CD4-positive, alpha-beta T cell treated with Interleukin-21 for 1 hour (primary cell): ENCODE measurements around the gene STXBP5.
A peak's percentile ranks its signal among the peaks of the same experiment; 100 is the strongest.

Experiments
- DNase-seq: peaks from one replicate; pipeline ENCODE4 v3.0.0-alpha.2; 2020

STXBP5 gene

DNA sequence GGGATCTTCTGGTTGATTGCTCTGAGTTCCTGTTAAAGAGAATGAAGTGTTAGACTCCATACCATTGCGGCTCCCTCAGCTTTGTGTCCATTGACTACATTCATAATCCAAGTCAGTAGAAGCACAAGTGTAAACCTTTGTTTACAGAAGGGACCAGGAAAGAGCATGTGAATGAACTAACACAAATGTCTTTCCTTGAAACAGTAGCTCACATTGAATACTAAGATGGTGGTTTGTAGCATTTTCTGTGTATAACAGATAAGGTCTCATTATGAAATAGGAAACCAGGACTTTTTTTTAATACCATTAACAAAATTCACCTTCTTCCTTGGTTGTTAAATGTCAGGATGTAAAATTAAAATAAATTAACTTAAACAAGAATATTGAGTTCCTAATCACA is 8.4 kb downstream of the STXBP5 start:
- no peak for DNase-seq

DNA sequence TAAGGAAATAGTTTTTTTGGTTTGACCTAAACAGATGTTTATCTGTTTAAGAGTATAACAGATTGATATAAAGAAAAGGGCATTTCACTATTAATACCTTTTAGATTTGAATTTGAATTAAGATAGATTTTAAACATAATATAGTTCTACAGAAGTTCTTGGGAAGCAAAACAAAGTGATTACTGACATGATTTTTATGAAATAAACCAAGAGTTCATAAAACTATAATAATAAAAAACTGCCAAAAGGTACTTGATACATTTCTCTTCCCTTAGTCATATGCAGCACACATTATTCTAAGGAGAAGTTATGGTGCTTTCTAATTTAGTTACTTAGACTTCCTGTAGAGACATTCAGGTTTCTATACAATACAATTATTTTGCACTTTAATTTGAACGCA is 9.6 kb downstream of the STXBP5 start:
- no peak for DNase-seq

DNA sequence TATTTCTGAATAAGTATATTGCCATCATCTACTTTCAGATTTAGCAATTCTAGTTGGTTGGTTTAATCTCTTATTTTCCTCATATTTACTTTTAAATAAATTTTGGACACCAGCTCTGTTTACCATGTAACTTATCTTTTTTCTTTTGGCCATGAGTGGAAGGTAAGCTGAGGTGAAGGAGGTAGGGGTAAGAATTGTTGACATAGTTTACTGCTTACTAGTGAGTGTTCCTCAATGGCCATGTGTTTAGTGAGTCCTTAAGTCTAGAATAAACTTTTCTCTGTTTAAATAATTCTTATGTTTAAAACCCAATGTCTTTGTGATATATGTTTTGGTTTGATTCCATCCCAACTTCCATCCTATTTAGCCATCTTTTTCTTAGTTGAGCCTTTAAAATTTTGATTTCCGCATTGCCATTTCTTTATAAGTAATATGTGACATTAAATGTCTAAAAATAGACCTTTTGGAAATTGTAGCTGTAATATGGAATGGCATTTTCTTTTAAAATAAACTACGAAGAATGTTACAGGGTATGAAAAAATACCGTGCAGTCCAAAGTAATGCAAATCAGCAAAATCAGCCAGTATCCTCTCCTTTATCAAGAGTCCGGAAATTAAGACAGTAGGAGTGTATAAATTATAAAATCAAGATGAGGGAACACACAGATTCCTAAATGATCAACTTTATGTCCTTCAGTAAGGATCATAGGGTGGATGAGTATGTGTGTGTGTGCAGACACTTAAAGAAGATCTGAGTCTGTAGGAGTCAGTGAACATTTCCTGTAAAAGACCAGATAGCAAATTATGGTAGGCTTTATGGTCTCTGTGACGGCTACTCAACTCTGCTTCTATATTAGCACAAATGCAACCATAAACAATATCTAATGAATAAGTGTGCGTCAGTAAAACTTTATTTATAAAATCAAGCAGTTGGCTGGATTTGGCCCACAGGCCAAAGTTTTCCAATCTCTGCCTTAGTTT is 10.3 kb downstream of the STXBP5 start:
- DNase-seq: no peak

DNA sequence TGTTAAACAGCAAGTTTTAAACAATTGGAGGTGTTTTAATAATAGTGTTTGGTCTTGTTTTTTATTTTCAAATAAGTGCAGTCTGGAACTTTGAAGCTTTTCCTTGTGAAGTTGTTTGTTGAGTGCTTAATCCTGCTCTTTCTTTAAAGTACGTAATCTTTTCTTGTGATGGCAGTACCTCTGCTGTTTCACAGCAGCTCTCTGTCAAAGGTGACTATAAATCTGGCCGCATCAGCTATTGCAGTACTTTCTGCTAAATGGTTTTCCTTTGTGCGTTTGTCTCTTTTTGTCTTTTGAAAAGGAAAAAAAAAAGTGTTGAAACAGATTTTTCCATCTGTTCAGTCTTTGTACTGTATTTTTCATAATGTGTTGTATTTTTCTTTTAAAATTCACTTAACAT is 12.7 kb downstream of the STXBP5 start:
- no peak for DNase-seq

DNA sequence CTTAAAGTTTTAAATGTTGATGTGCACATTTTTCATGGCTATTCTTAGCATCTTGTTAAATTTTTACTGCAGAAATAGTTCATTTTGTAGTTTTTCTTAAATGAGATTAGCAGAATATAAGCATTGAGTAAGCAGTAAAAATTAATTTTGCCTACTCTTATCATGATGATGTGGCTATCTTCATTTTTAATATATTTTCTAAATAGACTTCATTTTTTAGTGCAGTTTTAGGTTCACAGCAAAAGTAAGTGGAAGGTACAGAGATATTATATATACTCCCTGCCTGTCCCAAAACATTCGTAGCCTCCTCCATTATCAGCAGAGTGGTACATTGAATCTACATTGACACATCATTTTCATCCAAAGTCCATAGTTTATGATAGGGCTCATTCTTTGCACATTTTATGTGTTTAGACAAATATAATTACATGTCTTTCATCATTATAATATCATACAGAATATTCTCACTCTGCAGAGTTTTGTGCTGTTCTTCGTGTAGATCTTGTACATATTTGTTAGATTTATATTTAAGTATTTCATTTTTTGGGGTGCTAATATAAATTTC is 13.7 kb downstream of the STXBP5 start:
- no peak for DNase-seq

DNA sequence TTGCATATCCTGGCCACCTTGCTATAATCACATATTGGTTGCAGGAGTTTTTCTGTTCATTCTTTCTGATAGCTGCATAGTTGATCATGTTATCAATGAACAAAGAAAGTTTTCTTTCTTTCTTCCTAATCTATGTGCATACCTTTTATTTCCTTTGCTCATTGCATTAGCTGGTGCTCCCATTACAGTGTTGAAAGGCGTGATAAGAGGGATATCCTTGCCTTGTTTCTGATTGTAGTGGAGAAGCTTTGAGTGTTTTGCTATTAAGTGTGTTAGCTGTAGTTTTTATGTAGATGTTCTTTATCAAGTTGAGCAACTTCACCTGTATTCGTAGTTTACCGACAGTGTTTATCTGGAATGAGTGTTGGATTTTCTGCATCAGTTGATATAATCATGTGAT is 14.6 kb downstream of the STXBP5 start:
- DNase-seq: no peak

DNA sequence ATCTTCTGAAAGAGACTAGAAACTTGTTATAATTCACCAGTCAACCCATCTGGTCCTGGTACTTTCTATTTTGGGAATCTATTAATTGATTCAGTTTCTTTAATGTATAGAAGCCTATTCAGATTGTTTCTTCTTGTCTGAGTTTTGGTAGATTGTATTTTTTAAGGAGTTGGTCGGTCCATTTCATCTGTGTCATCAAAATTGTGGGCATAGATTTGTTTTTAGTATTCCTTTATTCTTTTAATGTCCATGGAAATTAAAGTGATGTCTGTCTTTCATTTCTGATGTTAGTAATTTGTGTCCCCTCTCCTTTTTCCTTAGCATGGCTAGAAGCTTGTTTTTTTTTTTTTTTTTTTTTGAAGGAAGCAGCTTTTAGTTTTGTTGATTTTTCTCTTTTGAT is 15.2 kb downstream of the STXBP5 start:
- DNase-seq: no peak

DNA sequence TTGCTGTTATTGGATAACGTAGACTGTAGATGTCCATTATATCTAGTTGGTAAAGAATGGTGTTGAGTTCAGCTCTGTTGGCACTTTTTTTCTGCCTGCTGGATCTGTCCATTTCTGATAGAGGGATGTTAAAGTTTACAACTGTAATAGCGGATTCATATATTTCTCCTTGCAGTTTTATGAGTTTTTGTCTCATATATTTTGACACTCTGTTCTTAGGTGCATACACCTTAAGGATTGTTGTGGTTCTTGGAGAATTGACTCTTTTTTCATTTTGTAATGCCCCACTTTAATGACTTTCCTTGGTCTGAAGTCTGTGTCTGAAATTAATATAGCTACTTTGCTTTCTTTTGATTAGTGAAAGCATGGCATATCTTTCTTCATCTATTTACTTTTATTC is 16.1 kb downstream of the STXBP5 start:
- DNase-seq: no peak

DNA sequence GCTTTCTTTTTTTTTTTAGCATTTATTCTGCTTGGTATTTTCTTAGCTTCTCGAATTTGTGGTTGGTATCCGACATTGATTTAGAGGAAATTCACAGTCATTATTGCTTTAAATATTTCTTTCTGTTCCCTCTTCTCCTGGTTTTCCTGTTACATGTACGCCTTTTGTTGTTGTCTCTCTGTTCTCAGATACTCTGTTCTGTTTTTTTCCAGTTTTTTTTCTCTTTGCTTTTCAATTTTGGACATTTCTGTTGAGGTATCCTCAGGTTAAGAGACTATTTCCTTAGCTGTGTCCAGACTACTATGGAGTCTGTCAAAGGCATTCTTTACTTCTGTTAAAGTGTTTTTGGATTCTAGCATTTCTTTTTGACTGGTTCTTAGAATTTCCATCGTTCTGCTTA is 17.5 kb downstream of the STXBP5 start:
- DNase-seq: no peak

DNA sequence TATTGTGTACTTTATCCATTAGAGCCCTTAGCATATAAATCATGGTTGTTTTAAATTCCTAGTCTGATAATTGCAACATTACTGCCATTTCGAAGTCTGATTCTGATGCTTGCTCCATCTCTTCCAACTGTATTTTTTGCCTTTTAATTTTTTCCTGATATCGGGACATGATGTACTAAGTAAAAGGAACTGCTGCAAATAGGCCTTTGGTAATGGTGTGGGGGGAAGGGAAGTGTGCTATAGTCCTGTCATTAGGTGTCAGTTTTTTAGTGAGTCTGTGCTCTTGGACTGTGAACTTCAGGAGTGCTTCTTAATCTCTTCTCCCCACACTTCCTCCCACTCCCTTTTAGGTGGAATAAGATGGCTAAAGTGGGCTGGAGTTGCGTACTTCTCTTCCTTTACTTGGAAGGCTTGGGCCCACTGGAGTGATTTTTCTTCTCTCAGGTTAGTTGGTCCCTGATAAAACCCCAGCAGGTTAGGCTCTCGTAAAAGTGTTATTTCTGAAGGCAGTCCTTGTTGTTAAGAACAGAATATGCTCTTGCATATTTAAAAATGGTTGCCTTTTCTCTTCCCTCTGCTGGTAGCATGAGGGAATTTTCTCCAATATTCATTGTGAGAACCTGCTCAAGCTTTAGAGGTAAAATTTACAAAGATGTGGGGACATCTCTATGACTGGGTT is 18.1 kb downstream of the STXBP5 start:
- DNase-seq: peak; percentile 33

DNA sequence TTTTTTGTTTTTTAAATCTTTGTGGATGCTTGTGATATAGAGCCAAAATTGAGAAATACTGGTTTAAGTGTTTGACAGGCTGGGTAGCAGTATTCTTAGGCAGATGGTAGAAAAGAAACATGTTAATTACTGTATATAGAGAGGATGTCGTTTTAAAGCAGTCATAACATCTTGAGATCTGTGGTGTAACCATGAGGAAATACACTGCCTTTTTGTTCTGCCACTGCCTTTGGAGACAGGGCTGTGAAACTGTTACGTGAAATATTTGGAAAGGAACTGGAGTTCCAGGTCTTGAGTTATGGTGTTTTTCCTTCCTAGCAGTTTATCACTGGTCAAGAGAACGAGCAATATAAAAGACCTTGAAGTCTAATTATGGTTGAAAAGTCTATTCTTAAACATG is 19.5 kb downstream of the STXBP5 start:
- no peak for DNase-seq

DNA sequence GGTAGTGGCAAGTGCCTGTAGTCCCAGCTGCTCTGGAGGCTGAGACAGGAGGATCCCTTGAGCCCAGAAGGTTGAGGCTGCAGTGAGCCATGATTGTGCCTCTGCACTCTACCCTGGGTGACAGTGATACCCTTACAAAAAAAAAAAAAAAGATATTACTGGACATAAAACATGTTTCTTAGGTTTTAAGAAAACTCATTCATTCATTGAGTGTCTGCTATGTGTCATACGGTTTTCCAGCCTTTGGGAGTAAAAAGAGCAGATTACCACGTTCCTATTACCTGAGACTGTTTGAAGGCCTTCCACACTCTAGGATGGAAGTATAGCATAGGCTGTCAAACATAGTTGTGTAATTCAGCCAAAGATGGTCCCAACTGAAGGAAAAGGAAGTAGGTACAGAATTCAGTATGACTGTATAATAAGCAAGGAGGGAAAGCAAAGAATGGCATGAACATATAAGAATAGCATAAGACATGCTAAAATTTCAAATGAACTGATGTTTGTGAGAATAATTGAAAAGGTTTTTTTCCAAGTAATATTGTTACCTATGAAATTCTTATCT is 22.0 kb downstream of the STXBP5 start:
- no peak for DNase-seq

DNA sequence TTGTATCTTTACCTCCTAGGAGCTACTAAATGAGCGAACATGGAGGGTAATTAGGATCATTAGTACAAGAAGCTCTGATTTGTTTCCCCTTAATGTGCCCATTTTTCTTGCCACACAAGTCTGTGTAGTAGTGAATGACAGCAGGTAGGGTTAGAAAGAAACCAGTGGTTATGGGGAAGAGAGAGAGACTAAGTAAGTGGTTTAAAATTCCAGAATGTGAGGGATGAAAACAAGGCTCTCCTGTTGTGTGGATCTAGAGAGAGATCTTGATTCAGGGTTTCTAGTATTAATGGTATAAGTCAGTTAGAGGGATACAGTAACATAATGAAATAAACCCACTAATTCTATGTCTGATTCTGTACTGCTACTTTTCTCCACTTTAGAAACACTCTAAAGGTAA is 22.7 kb downstream of the STXBP5 start:
- no peak for DNase-seq

DNA sequence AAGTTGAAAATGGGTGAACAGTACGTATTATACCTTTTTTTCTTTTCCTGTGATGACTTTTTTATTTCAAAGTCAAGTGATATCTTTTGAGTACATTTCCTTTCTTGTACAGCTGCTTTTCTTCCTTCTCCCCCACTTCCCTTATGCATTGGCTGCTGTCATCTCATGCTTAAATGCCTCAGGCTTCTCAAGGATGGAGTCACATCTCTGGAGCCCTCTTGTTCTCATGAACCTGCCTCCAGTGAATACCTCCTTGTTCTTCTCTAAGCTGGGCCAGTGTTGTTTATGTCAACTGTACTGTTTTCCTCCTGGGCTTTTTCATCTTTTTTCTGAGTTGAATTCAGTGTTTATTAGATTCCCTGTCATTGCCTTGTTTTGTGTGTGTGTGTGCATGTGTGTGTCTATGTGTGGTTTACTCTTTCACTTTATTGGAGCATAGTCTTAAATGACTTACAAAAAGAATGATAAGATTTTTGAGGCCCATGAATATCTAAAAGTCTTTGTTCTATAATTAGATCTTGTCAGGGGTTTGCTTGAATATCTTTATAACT is 23.6 kb downstream of the STXBP5 start:
- DNase-seq: no peak

DNA sequence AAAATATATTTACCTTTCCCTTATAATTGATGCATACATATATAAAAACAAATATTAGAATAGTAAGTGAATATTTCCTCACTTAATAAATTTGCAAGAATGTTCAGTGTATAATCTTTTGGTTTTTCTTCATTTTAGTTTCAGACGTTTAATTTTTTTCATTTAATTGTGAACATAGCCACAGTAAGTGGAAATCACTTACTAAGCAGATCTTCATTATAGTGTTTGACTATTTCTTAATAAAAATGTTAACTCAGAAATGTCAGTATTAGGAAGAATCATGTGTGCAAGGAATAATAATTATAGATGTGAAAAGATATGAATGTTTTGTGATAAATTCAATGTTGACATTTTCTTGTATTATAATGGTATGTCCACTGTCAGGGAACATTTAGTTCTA is 27.4 kb downstream of the STXBP5 start:
- no peak for DNase-seq

DNA sequence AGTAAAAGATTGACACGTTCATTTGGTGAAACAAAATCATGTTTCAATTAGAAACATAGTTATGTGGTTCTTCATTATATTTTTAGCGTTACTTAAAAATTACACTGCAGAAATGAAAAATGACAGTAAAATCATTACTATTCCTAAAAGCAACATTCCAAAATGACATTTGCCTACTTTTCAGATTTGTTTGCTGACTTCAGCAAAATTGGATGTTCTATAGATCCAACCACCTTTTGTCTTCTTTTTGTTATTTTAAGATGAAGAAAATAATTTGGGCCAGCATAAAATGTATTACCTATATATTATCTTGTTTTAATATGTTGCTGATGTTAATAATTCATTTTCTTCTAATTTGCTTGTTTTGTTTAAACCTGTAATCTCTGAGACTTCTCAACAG is 30.5 kb downstream of the STXBP5 start:
- DNase-seq: no peak

DNA sequence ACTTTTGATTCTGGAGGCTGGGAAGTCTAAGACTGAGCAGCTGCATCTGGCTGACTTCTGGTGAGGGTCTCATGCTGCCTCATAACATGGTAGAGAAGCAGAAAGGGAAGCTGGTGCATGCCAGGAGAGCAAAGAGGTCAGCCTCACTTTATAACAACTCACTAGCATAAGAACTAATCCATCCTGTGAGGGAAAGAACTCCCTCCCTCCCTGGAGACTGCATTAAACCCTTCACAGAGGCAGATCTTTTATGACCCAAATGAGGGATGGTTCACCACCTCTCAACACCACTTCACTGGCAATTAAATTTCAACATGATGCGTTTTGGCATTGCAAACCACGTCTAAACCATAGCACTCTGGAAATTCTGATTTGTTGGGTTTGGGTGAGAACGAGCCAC is 33.9 kb downstream of the STXBP5 start:
- DNase-seq: no peak

DNA sequence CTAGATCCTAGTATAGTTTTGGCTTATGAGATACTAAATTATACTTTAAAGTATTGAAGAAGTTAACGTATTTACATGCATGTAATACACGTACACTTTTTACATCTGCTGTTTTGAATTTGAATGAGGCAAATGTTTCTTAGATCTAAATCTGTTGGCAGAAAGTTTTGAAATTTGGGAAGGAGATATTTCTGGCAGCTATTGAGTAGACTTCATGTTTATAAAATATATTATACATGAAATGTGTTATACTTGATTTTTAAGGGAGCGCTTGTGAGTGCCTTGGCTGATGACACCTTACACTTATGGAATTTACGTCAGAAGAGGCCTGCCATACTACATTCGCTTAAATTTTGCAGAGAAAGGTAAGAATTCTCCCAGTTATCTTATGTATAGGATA is 34.7 kb downstream of the STXBP5 start:
- DNase-seq: no peak

DNA sequence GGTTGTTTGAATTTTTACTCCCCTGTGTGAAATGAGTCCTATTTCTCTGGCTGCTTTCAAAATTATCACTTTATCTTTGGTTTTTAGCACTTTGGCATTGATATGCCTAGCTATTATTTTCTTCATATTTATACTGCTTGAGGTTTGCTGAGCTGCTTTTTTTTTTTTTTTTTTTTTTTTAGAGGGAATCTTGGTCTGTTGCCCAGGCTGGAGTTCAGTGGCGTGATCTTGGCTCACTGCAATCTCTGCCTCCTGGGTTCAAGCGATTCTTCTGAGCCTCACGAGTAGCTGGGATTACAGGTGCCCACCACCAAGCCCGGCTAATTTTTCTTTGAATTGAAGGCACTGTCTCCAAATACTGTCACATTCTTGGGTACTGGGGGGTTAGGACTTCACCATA is 40.6 kb downstream of the STXBP5 start:
- DNase-seq: no peak

DNA sequence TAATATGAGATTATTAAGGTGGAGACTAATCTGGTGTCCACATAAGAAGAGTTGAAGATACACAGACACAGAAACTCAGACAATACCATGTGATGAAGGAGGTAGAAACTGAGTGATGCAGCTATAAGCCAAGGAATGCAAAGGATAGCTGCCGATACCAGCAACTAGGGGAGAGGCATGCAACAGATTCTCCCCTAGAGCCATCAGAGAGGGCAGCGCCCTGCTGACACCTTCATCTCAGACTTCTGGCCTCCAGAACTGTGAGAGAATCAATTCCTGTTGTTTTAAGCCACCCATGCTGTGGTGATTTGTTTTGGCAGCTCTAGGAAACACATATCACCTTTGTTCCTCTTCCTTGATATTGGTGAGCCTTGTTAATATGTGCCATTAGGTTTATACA is 41.5 kb downstream of the STXBP5 start:
- DNase-seq: no peak

DNA sequence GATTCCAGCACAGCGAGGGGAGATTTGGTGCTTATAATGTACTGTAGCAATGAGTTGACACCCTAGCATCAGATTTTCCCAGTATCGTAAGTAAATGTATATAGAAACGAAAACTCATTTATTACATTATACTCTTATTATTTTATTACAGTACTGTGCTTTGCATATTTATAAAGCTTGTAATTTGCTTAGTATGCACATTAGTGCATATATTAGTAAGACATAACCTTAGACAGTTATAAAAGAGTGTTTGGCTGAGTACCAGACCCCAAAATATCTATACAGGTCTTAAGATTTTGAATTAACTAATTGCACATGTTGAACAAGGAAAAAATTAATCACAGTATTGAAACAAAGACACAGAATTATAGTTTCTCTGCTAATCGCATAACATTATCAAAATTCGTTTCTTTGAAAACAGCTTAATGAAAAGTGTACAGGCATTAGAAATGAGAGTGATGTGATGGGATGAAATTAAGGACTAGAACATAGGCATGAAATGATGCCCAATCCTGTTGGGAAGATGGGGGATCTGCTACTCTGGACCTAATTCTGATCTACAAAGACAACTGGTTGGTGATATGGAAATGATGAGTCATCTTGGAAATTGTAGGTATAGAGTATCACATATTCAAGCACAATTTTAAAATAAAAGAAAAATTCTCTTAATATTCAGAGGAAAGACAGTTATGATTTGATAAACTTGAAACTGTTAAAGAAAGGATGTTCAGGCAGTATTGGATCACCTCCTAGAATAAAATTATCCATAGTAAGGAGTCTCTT is 42.8 kb downstream of the STXBP5 start:
- no peak for DNase-seq

DNA sequence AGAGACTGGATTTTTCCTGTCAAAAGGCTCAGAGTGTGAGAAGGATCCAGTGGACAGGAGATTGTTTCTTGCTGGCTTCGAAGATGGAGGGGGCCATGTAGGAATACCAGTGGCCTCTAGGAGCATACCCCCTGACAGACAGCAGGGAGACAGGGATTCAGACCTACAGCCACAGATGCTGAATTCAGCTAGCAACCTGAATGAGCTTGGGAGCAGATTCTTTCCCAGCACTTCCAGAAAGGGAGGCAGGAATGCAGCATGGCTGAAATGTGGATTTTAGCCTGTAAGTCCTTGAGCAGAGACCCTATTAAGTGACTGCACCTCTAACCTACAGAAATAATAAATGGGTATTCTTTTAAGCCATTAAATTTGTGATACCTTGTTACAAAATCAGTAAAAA is 44.6 kb downstream of the STXBP5 start:
- DNase-seq: no peak

DNA sequence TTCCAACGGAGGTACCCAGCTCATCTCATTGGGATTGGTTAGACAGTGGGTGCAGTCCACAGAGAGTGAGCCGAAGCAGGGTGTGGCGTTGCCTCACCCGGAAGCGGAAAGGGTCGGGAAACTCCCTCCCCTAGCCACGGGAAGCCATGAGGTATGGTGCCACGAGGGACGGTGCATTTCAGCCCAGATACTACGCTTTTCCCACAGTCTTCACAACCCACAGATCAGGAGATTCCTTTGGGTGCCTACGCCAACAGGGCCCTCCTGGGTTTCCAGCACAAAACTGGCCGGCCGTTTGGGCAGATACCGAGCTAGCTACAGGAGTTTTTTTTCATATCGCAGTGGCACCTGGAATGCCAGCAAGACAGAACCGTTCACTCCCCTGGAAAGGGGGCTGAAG is 46.9 kb downstream of the STXBP5 start:
- DNase-seq: no peak
